GM19328 (cell line): ENCODE results near the gene CHMP6.
"Not testable (repeated sequence)": the region's sequence is repeated elsewhere in the genome, so short reads cannot be mapped to it uniquely, and the experiment has no call there.

Experiments
- ATAC-seq: cut with Tn5 transposase; IDR thresholded peaks from one replicate; pipeline ENCODE4 v1.9.1; 2021; ENCODE audit warnings: mild to moderate bottlenecking, moderate library complexity; ENCODE audit not compliant: unreplicated experiment

The CHMP6 gene

GRCh38 chr17:81011951-81012350 lies 20.3 kb downstream of the CHMP6 start:
- ATAC-seq, result no peak

- ATAC-seq, result no peak
Measured at GRCh38 chr17:81012574-81013447, 21.2 kb downstream of the CHMP6 start.

- ATAC-seq, result no peak
Measured at GRCh38 chr17:81013642-81014041, 22.0 kb downstream of the CHMP6 start.

- ATAC-seq, result no peak
Measured at GRCh38 chr17:81015136-81015535, 23.5 kb downstream of the CHMP6 start.

GRCh38 chr17:81016575-81016974 lies 24.9 kb downstream of the CHMP6 start:
- ATAC-seq, result no peak

GRCh38 chr17:81017330-81017729 lies 25.7 kb downstream of the CHMP6 start:
- not testable (repeated sequence) for ATAC-seq

- ATAC-seq, result no peak
Measured at GRCh38 chr17:81018044-81018802, 26.6 kb downstream of the CHMP6 start.

GRCh38 chr17:81019563-81020442 lies 28.2 kb downstream of the CHMP6 start:
- ATAC-seq, result no peak

GRCh38 chr17:81020443-81020766 lies 28.8 kb downstream of the CHMP6 start:
- ATAC-seq, result no peak

GRCh38 chr17:81020767-81021497 lies 29.3 kb downstream of the CHMP6 start:
- ATAC-seq, result no peak

GRCh38 chr17:81021531-81022343 lies 30.1 kb downstream of the CHMP6 start:
- no peak for ATAC-seq

GRCh38 chr17:81022344-81022676 lies 30.7 kb downstream of the CHMP6 start:
- ATAC-seq, result no peak

- ATAC-seq, result no peak
Measured at GRCh38 chr17:81025065-81025740, 33.6 kb downstream of the CHMP6 start.

- ATAC-seq, result no peak
Measured at GRCh38 chr17:81025741-81026129, 34.1 kb downstream of the CHMP6 start.

GRCh38 chr17:81026266-81027036 lies 34.8 kb downstream of the CHMP6 start:
- ATAC-seq, result no peak

GRCh38 chr17:81027038-81027437 lies 35.4 kb downstream of the CHMP6 start:
- no peak for ATAC-seq

- no peak for ATAC-seq
Measured at GRCh38 chr17:81027591-81028505, 36.2 kb downstream of the CHMP6 start.

- no peak for ATAC-seq
Measured at GRCh38 chr17:81028506-81028858, 36.8 kb downstream of the CHMP6 start.
